ENCODE results near the gene UBE3D. TPM values are rescaled to one million over a fixed set of nuclear protein-coding genes. Genes with fewer than 3 reads are reported as not detected.

The UBE3D gene
- total RNA-seq, 4 donors from 2014 or later = 4.0 to 13.2 (median 9.5) TPM

GRCh38 chr6:82877213-82878195, 188.1 kb downstream of the UBE3D start:
- Histone ChIP-seq H3K27me3 (no peaks in the 10 kb centered on the region), H3K9me3 (no peaks in the 10 kb centered on the region), H3K27ac (no peak overlapping the region), H3K4me3 (no peak overlapping the region), H3K4me1 (no peaks in the 10 kb centered on the region), H3K36me3 (no peaks in the 10 kb centered on the region)
- no peak for DNase-seq
- TF ChIP-seq, protein P1, sequence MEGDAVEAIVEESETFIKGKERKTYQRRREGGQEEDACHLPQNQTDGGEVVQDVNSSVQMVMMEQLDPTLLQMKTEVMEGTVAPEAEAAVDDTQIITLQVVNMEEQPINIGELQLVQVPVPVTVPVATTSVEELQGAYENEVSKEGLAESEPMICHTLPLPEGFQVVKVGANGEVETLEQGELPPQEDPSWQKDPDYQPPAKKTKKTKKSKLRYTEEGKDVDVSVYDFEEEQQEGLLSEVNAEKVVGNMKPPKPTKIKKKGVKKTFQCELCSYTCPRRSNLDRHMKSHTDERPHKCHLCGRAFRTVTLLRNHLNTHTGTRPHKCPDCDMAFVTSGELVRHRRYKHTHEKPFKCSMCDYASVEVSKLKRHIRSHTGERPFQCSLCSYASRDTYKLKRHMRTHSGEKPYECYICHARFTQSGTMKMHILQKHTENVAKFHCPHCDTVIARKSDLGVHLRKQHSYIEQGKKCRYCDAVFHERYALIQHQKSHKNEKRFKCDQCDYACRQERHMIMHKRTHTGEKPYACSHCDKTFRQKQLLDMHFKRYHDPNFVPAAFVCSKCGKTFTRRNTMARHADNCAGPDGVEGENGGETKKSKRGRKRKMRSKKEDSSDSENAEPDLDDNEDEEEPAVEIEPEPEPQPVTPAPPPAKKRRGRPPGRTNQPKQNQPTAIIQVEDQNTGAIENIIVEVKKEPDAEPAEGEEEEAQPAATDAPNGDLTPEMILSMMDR (IDR thresholded peaks at IDR 0.05) = no peak
- no peak for TF ChIP-seq POLR2A (IDR thresholded peaks at IDR 0.05)

- H3K4me1 ChIP-seq = no peaks in the 10 kb centered on the region
- H3K9me3 ChIP-seq = no peaks in the 10 kb centered on the region
- TF ChIP-seq, protein P1 (IDR thresholded peaks at IDR 0.05) = no peak
- no peak for TF ChIP-seq POLR2A (IDR thresholded peaks at IDR 0.05)
- no peak for DNase-seq
- no peaks in the 10 kb centered on the region for H3K36me3 ChIP-seq
- no peak overlapping the region for H3K27ac ChIP-seq
- H3K27me3 ChIP-seq = no peaks in the 10 kb centered on the region
- H3K4me3 ChIP-seq = no peak overlapping the region
These were observed 190.0 kb downstream of the UBE3D start for GRCh38 chr6:82875573-82876185.

- H3K36me3 ChIP-seq = no peaks in the 10 kb centered on the region
- H3K4me1 ChIP-seq = no peaks in the 10 kb centered on the region
- no peaks in the 10 kb centered on the region for H3K27me3 ChIP-seq
- H3K27ac ChIP-seq = no peak overlapping the region
- no peaks in the 10 kb centered on the region for H3K9me3 ChIP-seq
- TF ChIP-seq, protein P1 (IDR thresholded peaks at IDR 0.05) = no peak
- DNase-seq = no peak
- H3K4me3 ChIP-seq = no peak overlapping the region
These were observed 190.8 kb downstream of the UBE3D start for GRCh38 chr6:82874867-82875266.

DNA sequence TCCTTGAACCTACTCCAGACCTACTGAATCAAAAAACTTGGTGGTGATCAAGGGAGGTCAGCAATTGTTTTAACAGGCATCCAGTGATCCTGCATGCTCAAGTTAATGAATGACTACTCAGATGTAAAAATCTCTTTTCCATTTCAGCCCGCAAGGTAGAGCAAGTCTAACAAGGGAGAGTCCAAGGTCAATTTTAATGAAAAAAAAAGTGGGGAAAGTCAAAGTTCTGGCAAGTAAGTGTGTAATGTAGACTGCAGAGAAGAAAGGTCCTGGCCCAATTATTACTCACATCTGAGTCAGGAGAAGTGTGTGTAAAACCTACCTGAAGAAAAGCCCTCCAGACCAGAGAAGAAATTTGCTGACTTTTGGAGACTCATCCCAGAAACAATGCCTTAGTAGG, 193.5 kb downstream of the UBE3D start:
- no peaks in the 10 kb centered on the region for H3K36me3 ChIP-seq
- H3K4me1 ChIP-seq = no peaks in the 10 kb centered on the region
- DNase-seq = no peak
- H3K27ac ChIP-seq = no peak overlapping the region
- H3K9me3 ChIP-seq = no peaks in the 10 kb centered on the region
- H3K27me3 ChIP-seq = no peaks in the 10 kb centered on the region
- TF ChIP-seq, protein P1 (IDR thresholded peaks at IDR 0.05) = no peak
- TF ChIP-seq POLR2A (IDR thresholded peaks at IDR 0.05) = no peak
- no peak overlapping the region for H3K4me3 ChIP-seq

DNA sequence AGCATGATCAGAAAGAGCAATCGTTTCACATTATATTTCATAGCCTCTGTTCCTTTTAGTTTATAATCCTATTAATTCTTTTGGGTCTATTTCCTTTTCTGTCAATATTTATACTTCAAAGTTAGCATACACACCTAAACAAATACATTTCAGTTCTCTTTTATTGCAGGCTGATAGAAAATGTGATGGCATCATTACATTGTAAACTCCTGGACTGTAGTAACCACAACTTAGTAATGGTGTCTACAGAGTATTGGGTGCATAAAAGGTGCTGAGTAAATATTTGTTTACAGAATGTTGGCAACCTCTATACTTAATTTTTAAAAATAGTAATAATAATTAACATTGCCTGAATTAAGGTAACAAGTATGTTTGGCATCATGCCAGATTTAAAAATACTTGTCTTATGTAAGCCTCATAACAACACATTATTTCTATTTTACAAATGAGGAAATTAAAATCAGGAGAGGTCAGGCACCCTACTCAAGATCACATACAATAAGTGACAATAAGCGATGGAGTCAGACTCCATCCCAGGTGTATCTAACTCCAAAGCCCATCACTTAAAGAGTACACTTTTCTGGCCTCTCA, 195.0 kb downstream of the UBE3D start:
- Histone ChIP-seq H3K36me3 (no peaks in the 10 kb centered on the region), H3K27ac (no peak overlapping the region), H3K4me1 (no peaks in the 10 kb centered on the region), H3K9me3 (no peaks in the 10 kb centered on the region), H3K4me3 (no peak overlapping the region), H3K27me3 (no peaks in the 10 kb centered on the region)
- no peak for DNase-seq
- no peak for TF ChIP-seq POLR2A (IDR thresholded peaks at IDR 0.05)
- TF ChIP-seq, protein P1 (IDR thresholded peaks at IDR 0.05) = no peak

All from Peyer's patch (tissue), 4 donors.